Liver (tissue), 9 donors: ENCODE data around the gene NLK. TPM values are rescaled to one million over a fixed set of nuclear protein-coding genes. Genes with fewer than 3 reads are reported as not detected.

Experiments used
- DNase-seq: peaks from one replicate; pipeline ENCODE4 v3.0.0-alpha.2; 2017; ENCODE audit warnings: low spot score
- H3K27ac ChIP-seq, 2 donors: one replicate each; pipeline ENCODE4 v1.7.0; 2013; ENCODE audit warnings: inconsistent platforms in 2 of 2, low read length in 2 of 2, control low read depth in 1 of 2, low read depth in 1 of 2, mild to moderate bottlenecking in 1 of 2
- H3K27me3 ChIP-seq, 4 donors: one replicate each; pipeline versions ENCODE4 v1.6.1 to v1.7.0; 2013; ENCODE audit warnings: low read length in 3 of 4, inconsistent platforms in 1 of 4, mild to moderate bottlenecking in 1 of 4, moderate library complexity in 1 of 4; ENCODE audit not compliant: control insufficient read depth in 4 of 4, insufficient read depth in 4 of 4
- H3K36me3 ChIP-seq, 4 donors: one replicate each; pipeline versions ENCODE4 v1.6.1 to v1.7.0; 2013; ENCODE audit warnings: low read length in 3 of 4, mild to moderate bottlenecking in 3 of 4, low read depth in 1 of 4, moderate library complexity in 1 of 4; ENCODE audit not compliant: control insufficient read depth in 4 of 4, insufficient read depth in 3 of 4
- H3K4me1 ChIP-seq, 4 donors: one replicate each; pipeline versions ENCODE4 v1.6.1 to v1.7.0; 2013; ENCODE audit warnings: low read length in 3 of 4, mild to moderate bottlenecking in 3 of 4, moderate library complexity in 1 of 4; ENCODE audit not compliant: control insufficient read depth in 4 of 4, insufficient read depth in 4 of 4
- H3K4me3 ChIP-seq, 3 donors: one replicate each; pipeline versions ENCODE4 v1.6.1 to v1.7.0; 2013; ENCODE audit warnings: low read length in 3 of 3, control low read depth in 1 of 3, low read depth in 1 of 3, mild to moderate bottlenecking in 1 of 3
- H3K9ac ChIP-seq, 2 donors: one replicate each; pipeline ENCODE4 v1.7.0; 2013; ENCODE audit warnings: low read length in 2 of 2, mild to moderate bottlenecking in 2 of 2, moderate library complexity in 2 of 2, control low read depth in 1 of 2, low read depth in 1 of 2
- H3K9me3 ChIP-seq, 4 donors: one replicate each; pipeline versions ENCODE4 v1.6.1 to v1.7.0; 2013; ENCODE audit warnings: low read length in 3 of 4; ENCODE audit not compliant: control insufficient read depth in 4 of 4
- ATF3 ChIP-seq: IDR thresholded peaks from 2 replicates; pipeline ENCODE4 v1.6.1; 2016; ENCODE audit warnings: antibody characterized with exemption
- CTCF ChIP-seq: fragments of 150-350 bp; IDR thresholded peaks from 2 replicates; pipeline ENCODE4 v1.5.1; 2017; ENCODE audit warnings: improper control_type of control experiment, low read depth, low read length; ENCODE audit not compliant: missing input control
- EGR1 ChIP-seq, 2 donors: IDR thresholded peaks; 2 replicates each; pipeline ENCODE4 v1.6.1; 2016 to 2018; ENCODE audit warnings: antibody characterized with exemption in 2 of 2, low read depth in 2 of 2
- FOXA1 ChIP-seq: IDR thresholded peaks from 2 replicates; pipeline ENCODE4 v1.6.1; 2016; ENCODE audit warnings: antibody characterized with exemption
- GABPA ChIP-seq, 2 donors: IDR thresholded peaks in 1 of 2; conservative IDR thresholded peaks in 1 of 2; 2 replicates each; pipeline ENCODE4 v1.6.1; 2016; ENCODE audit warnings: antibody characterized with exemption in 2 of 2, mild to moderate bottlenecking in 1 of 2, moderate library complexity in 1 of 2
- MAX ChIP-seq: IDR thresholded peaks from 2 replicates; pipeline ENCODE4 v1.6.1; 2016; ENCODE audit warnings: antibody characterized with exemption
- NR2F2 ChIP-seq: IDR thresholded peaks from 2 replicates; pipeline ENCODE4 v1.6.1; 2016; ENCODE audit warnings: antibody characterized with exemption
- RAD21 ChIP-seq, 2 donors: IDR thresholded peaks; 2 replicates each; pipeline ENCODE4 v1.6.1; 2016; ENCODE audit warnings: antibody characterized with exemption in 2 of 2, mild to moderate bottlenecking in 2 of 2
- REST ChIP-seq: IDR thresholded peaks from 2 replicates; pipeline ENCODE4 v1.6.1; 2016; ENCODE audit warnings: antibody characterized with exemption, mild to moderate bottlenecking
- RXRA ChIP-seq, 2 donors: IDR thresholded peaks; 2 replicates each; pipeline ENCODE4 v1.6.1; 2017 to 2018; ENCODE audit warnings: antibody characterized with exemption in 2 of 2, mild to moderate bottlenecking in 1 of 2
- SP1 ChIP-seq: IDR thresholded peaks from 2 replicates; pipeline ENCODE4 v1.6.1; 2018; ENCODE audit warnings: antibody characterized with exemption, mild to moderate bottlenecking
- TAF1 ChIP-seq: conservative IDR thresholded peaks from 2 replicates; pipeline ENCODE4 v1.6.1; 2016; ENCODE audit warnings: antibody characterized with exemption, mild to moderate bottlenecking
- YY1 ChIP-seq: IDR thresholded peaks from 2 replicates; pipeline ENCODE4 v1.6.1; 2016; ENCODE audit warnings: antibody characterized with exemption, mild to moderate bottlenecking
- WGBS: extraction: QIAGEN DNeasy Blood & Tissue Kit; methylation state at CpG from one replicate; pipeline ENCODE4 v1.1.7; 2013; 5-methylcytosine and 5-hydroxymethylcytosine counted together
- polyA plus RNA-seq, 2 donors: library from polyadenylated mRNA; stranded (reverse) in 1 of 2; unstranded in 1 of 2; fragments of 200-250 nt in 1 of 2; fragments of >200 nt in 1 of 2; fragmentation: Nextera tagmentation in 1 of 2; extraction: Ambion mirVana in 1 of 2; gene quantifications; one replicate each; pipeline versions ENCODE4 v1.2.1 to v1.2.3, GENCODE V29; 2013 to 2015
- total RNA-seq, 2 donors: library from RNA; depleted of rRNA; stranded (reverse); fragments of >200 nt; gene quantifications; one replicate each; pipeline ENCODE4 v1.2.3, GENCODE V29; 2014
- TF ChIP-seq, protein P1 (sequence below): IDR thresholded peaks from 2 replicates; pipeline ENCODE4 v1.6.1; 2016; ENCODE audit warnings: antibody characterized with exemption
- donor health status: healthy.
- donor health status: healthy.
- donor health status: healthy.
- donor health status: healthy.
- donor health status: healthy.

NLK gene
- total and polyA plus RNA-seq, 4 donors: 4.4 to 17.4 (median 9.2) TPM

GRCh38 chr17:28226563-28227315 lies 184.3 kb downstream of the NLK start:
- Histone ChIP-seq H3K27me3 (no peaks in the 10 kb centered on the region), H3K9ac (no peak overlapping the region), H3K36me3 (no peaks in the 10 kb centered on the region), H3K27ac (no peak overlapping the region), H3K4me3 (no peak overlapping the region), H3K9me3 (no peaks in the 10 kb centered on the region), H3K4me1 (peaks cover 2 to 19% (median 6%) of the 10 kb centered on the region in 4 donors)
- TF ChIP-seq, protein P1, sequence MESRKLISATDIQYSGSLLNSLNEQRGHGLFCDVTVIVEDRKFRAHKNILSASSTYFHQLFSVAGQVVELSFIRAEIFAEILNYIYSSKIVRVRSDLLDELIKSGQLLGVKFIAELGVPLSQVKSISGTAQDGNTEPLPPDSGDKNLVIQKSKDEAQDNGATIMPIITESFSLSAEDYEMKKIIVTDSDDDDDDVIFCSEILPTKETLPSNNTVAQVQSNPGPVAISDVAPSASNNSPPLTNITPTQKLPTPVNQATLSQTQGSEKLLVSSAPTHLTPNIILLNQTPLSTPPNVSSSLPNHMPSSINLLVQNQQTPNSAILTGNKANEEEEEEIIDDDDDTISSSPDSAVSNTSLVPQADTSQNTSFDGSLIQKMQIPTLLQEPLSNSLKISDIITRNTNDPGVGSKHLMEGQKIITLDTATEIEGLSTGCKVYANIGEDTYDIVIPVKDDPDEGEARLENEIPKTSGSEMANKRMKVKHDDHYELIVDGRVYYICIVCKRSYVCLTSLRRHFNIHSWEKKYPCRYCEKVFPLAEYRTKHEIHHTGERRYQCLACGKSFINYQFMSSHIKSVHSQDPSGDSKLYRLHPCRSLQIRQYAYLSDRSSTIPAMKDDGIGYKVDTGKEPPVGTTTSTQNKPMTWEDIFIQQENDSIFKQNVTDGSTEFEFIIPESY: no peak
- TF ChIP-seq REST (no peak), NR2F2 (no peak), MAX (no peak), RXRA (IDR thresholded peaks at IDR 0.05) (no peak), EGR1 (IDR thresholded peaks at IDR 0.05; ENCODE audit: low read depth in 2 of 2) (no peak), GABPA (IDR thresholded peaks at IDR 0.05 in 1 of 2, conservative IDR thresholded peaks at IDR 0.05 in 1 of 2) (no peak), YY1 (no peak), ATF3 (no peak), TAF1 (no peak)
- DNase-seq: no peak
- 82% methylated on average over 28 of the region's 28 CpGs for WGBS

DNA sequence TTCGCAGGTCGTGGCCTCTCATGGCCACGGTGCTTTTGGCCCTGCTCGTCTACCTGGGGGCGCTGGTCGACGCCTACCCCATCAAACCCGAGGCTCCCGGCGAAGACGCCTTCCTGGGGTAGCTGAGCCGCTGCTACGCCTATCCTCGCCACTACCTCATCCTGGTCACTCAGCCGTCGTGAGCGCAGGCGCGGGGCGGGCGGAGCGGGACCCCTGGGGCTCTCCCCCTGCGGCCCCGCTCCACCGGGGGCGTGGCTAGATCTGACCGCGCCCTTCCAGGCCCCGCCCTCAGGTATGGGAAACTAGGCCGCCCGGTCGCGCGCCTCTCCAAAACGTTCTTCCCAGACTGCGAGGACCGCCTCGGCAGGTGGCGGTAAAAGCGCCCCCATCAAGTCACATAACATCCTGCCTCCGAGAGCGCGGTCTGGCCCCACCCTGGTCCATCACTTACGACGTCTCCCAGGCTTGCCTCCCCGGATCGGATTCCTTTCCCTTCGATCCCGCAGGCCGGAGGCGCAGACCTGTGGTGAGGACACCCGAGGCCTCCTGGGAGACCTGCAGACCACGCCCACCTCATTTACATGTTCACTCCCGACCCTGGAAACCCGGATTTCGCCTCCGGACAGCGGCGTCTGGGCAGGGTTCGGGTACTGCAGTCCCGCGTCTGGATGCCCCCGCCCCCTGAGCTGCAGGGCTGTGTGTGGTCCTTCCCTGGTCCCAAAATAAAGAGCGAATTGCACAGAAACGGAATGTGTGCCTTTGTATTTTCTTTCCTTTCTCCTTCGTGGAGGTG lies 185.0 kb downstream of the NLK start:
- no peaks in the 10 kb centered on the region for H3K36me3 ChIP-seq
- H3K9ac ChIP-seq: peak overlapping the region in 1 of 2 donors; percentile 6
- WGBS: 9% methylated on average over 66 of the region's 66 CpGs
- peaks cover 2 to 19% (median 6%) of the 10 kb centered on the region in 4 donors for H3K4me1 ChIP-seq
- H3K4me3 ChIP-seq: peak overlapping the region; percentile 20 to 40 (median 32)
- DNase-seq: peak; percentile 74
- H3K9me3 ChIP-seq: no peaks in the 10 kb centered on the region
- H3K27me3 ChIP-seq: no peaks in the 10 kb centered on the region
- H3K27ac ChIP-seq: no peak overlapping the region
- TF ChIP-seq RXRA (IDR thresholded peaks at IDR 0.05) (peak in 1 of 2 donors; percentile 17), CTCF (peak; percentile 18), RAD21 (IDR thresholded peaks at IDR 0.05) (peak; percentile 32 to 65), EGR1 (IDR thresholded peaks at IDR 0.05; ENCODE audit: low read depth in 2 of 2) (no peak), YY1 (no peak), SP1 (peak; percentile 51), FOXA1 (no peak)
